Measurements from ENCODE around the gene MYH9. TPM values are rescaled to one million over a fixed set of nuclear protein-coding genes. Genes with fewer than 3 reads are reported as not detected.

MYH9 gene
- total and polyA plus RNA-seq, 2 experiments from 2014 or later = 58.4 to 233 TPM

- TF ChIP-seq, protein P1, sequence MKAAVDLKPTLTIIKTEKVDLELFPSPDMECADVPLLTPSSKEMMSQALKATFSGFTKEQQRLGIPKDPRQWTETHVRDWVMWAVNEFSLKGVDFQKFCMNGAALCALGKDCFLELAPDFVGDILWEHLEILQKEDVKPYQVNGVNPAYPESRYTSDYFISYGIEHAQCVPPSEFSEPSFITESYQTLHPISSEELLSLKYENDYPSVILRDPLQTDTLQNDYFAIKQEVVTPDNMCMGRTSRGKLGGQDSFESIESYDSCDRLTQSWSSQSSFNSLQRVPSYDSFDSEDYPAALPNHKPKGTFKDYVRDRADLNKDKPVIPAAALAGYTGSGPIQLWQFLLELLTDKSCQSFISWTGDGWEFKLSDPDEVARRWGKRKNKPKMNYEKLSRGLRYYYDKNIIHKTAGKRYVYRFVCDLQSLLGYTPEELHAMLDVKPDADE (IDR thresholded peaks at IDR 0.05) = no peak
- TF ChIP-seq, protein P2, sequence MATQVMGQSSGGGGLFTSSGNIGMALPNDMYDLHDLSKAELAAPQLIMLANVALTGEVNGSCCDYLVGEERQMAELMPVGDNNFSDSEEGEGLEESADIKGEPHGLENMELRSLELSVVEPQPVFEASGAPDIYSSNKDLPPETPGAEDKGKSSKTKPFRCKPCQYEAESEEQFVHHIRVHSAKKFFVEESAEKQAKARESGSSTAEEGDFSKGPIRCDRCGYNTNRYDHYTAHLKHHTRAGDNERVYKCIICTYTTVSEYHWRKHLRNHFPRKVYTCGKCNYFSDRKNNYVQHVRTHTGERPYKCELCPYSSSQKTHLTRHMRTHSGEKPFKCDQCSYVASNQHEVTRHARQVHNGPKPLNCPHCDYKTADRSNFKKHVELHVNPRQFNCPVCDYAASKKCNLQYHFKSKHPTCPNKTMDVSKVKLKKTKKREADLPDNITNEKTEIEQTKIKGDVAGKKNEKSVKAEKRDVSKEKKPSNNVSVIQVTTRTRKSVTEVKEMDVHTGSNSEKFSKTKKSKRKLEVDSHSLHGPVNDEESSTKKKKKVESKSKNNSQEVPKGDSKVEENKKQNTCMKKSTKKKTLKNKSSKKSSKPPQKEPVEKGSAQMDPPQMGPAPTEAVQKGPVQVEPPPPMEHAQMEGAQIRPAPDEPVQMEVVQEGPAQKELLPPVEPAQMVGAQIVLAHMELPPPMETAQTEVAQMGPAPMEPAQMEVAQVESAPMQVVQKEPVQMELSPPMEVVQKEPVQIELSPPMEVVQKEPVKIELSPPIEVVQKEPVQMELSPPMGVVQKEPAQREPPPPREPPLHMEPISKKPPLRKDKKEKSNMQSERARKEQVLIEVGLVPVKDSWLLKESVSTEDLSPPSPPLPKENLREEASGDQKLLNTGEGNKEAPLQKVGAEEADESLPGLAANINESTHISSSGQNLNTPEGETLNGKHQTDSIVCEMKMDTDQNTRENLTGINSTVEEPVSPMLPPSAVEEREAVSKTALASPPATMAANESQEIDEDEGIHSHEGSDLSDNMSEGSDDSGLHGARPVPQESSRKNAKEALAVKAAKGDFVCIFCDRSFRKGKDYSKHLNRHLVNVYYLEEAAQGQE (IDR thresholded peaks at IDR 0.05; ENCODE audit: unreplicated experiment) = no peak
- TF ChIP-seq ZNF114 (CRISPR knock-in tag; IDR thresholded peaks at IDR 0.05) (no peak), STAT1 (IDR thresholded peaks at IDR 0.05; ENCODE audit: unreplicated experiment) (no peak), NANOG (IDR thresholded peaks at IDR 0.05; ENCODE audit: borderline replicate concordance) (no peak), EZH2 (IDR thresholded peaks at IDR 0.05; ENCODE audit: low read depth, unreplicated experiment) (no peak)
Observed at GRCh38 chr22:36246718-36247117, 141.0 kb downstream of the MYH9 start (continued).

DNA sequence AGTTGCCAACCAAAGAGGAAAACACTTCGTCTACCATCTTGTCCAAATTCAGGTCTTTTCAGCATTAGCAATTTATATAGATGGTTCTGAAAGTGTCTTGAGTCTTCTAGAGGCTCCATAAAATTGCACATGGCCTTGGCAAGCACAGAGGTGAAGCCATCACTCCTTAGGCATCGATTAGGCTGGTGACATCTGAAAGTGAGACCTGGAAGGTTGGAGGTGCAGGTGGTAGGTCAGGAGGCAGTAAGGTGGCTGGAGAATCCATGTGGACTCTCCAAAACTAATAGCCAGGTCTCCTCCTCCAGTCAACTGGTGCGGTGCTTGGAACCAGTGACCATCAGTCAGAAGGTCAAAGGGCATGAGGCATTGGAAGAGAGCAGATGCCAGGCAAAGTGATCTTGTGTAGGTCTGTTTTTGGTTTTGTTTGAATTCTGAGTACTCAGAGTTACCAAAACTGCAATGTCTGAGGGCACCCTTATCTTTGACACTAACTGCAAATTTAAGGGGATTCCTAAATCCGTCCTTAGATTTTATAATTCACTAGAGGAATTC is 141.9 kb downstream of the MYH9 start:
- Mint-ChIP-seq H3K4me1 (no peaks in the 10 kb centered on the region), H3K27ac (no peak overlapping the region), H3K36me3 (ENCODE audit: low read depth) (peaks cover 6% of the 10 kb centered on the region; the same call in 1 of the 3 replicates), H3K4me3 (no peak overlapping the region), H3K27me3 (ENCODE audit: insufficient read depth, low read depth, poor library complexity) (peaks cover 2% of the 10 kb centered on the region), H3K9me3 (peaks cover 26% of the 10 kb centered on the region)
- ATAC-seq = no peak
- Histone ChIP-seq H4K20me1 (replicated peaks; ENCODE audit: insufficient read depth) (no peaks in the 10 kb centered on the region), H2AFZ (no peak overlapping the region), H3K4me2 (no peak overlapping the region), H3K4me1 (ENCODE audit: insufficient read depth) (0 out of 2 replicates have a peak, but pooled peaks cover under 1% of the 10 kb centered on the region), H3F3A (replicated peaks; ENCODE audit: low read depth) (no peaks in the 10 kb centered on the region), H3K27ac (ENCODE audit: low read depth) (no peak overlapping the region), H3K79me2 (replicated peaks; ENCODE audit: insufficient read depth) (no peaks in the 10 kb centered on the region), H3K4me3 (no peak overlapping the region), H3K27me3 (ENCODE audit: insufficient read depth) (no peaks in the 10 kb centered on the region), H3K36me3 (ENCODE audit: insufficient read depth) (no peaks in the 10 kb centered on the region; the same call in 1 of the 2 replicates), H3K9me2 (ENCODE audit: insufficient read depth) (no peaks in the 10 kb centered on the region; the same call in none of the 2 replicates)
- DNase-seq (ENCODE audit: low spot score) = no peak
- no peak for TF ChIP-seq EZH2 (IDR thresholded peaks at IDR 0.05; ENCODE audit: low read depth, unreplicated experiment)
- TF ChIP-seq ZNF114 (CRISPR knock-in tag; IDR thresholded peaks at IDR 0.05) = no peak
- TF ChIP-seq JUNB (IDR thresholded peaks at IDR 0.05; ENCODE audit: unreplicated experiment) = no peak
- no peak for TF ChIP-seq POLR2AphosphoS5 (IDR thresholded peaks at IDR 0.05; ENCODE audit: low read depth)
- TF ChIP-seq, protein P1 (IDR thresholded peaks at IDR 0.05) = no peak
- TF ChIP-seq ZNF331 (CRISPR knock-in tag; IDR thresholded peaks at IDR 0.05; ENCODE audit: low read depth) = no peak
- no peak for TF ChIP-seq EZH2phosphoT487 (IDR thresholded peaks at IDR 0.05; ENCODE audit: unreplicated experiment)
- no peak for TF ChIP-seq CTCF (conservative IDR thresholded peaks at IDR 0.05; ENCODE audit: low read depth in 2 of 2)
- TF ChIP-seq STAT1 (IDR thresholded peaks at IDR 0.05; ENCODE audit: unreplicated experiment) = no peak
- TF ChIP-seq NANOG (IDR thresholded peaks at IDR 0.05; ENCODE audit: borderline replicate concordance) = no peak
- TF ChIP-seq CREB1 (CRISPR knock-in tag; IDR thresholded peaks at IDR 0.05; ENCODE audit: low read depth) = no peak
